Ishikawa (cell line): ENCODE data around the gene PTPRJ.

Experiments used
- CEBPB ChIP-seq: IDR thresholded peaks from 2 replicates; pipeline ENCODE4 v1.6.1; 2012
- CREB1 ChIP-seq: IDR thresholded peaks from 2 replicates; pipeline ENCODE4 v1.6.1; 2012; ENCODE audit warnings: low read depth
- EGR1 ChIP-seq: IDR thresholded peaks from 2 replicates; pipeline ENCODE4 v1.6.1; 2012
- EP300 ChIP-seq: IDR thresholded peaks from 2 replicates; pipeline ENCODE4 v1.6.1; 2012; ENCODE audit warnings: borderline replicate concordance
- FOXM1 ChIP-seq: IDR thresholded peaks from 2 replicates; pipeline ENCODE4 v1.6.1; 2012; ENCODE audit warnings: low read depth, borderline replicate concordance
- MAX ChIP-seq: IDR thresholded peaks from 2 replicates; pipeline ENCODE4 v1.6.1; 2012
- NFIC ChIP-seq: IDR thresholded peaks from 2 replicates; pipeline ENCODE4 v1.6.1; 2012
- RAD21 ChIP-seq: IDR thresholded peaks from 2 replicates; pipeline ENCODE4 v1.6.1; 2012; ENCODE audit warnings: low read depth
- REST ChIP-seq: IDR thresholded peaks from 2 replicates; pipeline ENCODE4 v1.6.1; 2012; ENCODE audit warnings: low read depth, mild to moderate bottlenecking
- TAF1 ChIP-seq: IDR thresholded peaks from 2 replicates; pipeline ENCODE4 v1.6.1; 2012; ENCODE audit warnings: low read depth, mild to moderate bottlenecking
- TCF12 ChIP-seq: IDR thresholded peaks from 2 replicates; pipeline ENCODE4 v1.6.1; 2012; ENCODE audit warnings: low read depth
- USF1 ChIP-seq: IDR thresholded peaks from 2 replicates; pipeline ENCODE4 v1.6.1; 2012
- YY1 ChIP-seq: IDR thresholded peaks from 2 replicates; pipeline ENCODE4 v1.6.1; 2012; ENCODE audit warnings: low read depth
- ZBTB7A ChIP-seq: IDR thresholded peaks from 2 replicates; pipeline ENCODE4 v1.6.1; 2012; ENCODE audit warnings: low read depth

- TF ChIP-seq REST = no peak
- no peak for TF ChIP-seq YY1
- no peak for TF ChIP-seq RAD21
- TF ChIP-seq EGR1 = no peak
- no peak for TF ChIP-seq TAF1
- no peak for TF ChIP-seq FOXM1
- TF ChIP-seq MAX = no peak
- no peak for TF ChIP-seq USF1
- TF ChIP-seq EP300 = no peak
- no peak for TF ChIP-seq CEBPB
- no peak for TF ChIP-seq NFIC
- TF ChIP-seq ZBTB7A = no peak
- TF ChIP-seq TCF12 = no peak
- TF ChIP-seq CREB1 = no peak
Observed at GRCh38 chr11:48047616-48048015, 67.3 kb downstream of the PTPRJ start.
